IMR-90 (cell line): ENCODE results near the gene BGN. TPM values are rescaled to one million over a fixed set of nuclear protein-coding genes. Genes with fewer than 3 reads are reported as not detected.

ENCODE experiments used
- RCOR1 ChIP-seq: IDR thresholded peaks from 2 replicates; pipeline ENCODE4 v1.6.1; 2012; ENCODE audit warnings: mild to moderate bottlenecking, low read length, improper control_type of control experiment; ENCODE audit not compliant: insufficient replicate concordance
- RFX5 ChIP-seq: IDR thresholded peaks from 2 replicates; pipeline ENCODE4 v1.8.0; 2012; ENCODE audit warnings: low read depth, mild to moderate bottlenecking, low read length, moderate library complexity
- polyA plus RNA-seq, 3 experiments: library from polyadenylated mRNA; depleted of rRNA; stranded (reverse); fragments of >200 nt; gene quantifications; 2 replicates each; pipeline ENCODE4 v1.2.3, GENCODE V29; 2012; ENCODE audit warnings: low replicate concordance in 1 of 3
- total RNA-seq: library from RNA; depleted of rRNA; stranded (reverse); fragments of >200 nt; gene quantifications from 2 replicates; pipeline ENCODE4 v1.2.3, GENCODE V29; 2012
- TF ChIP-seq, protein P1 (sequence below): conservative IDR thresholded peaks from 2 replicates; pipeline ENCODE4 v1.5.1; 2012; ENCODE audit warnings: mild to moderate bottlenecking, low read depth, low read length, improper control_type of control experiment

BGN gene
- total and polyA plus RNA-seq, 2 of the 4 experiments (the other 2 are of a cell fraction): 11.3 to 298 TPM

GRCh38 chrX:153470411-153471363 lies 24.1 kb upstream of the BGN start, which contains the start of gene HAUS7 (continued):
- TF ChIP-seq, protein P1, sequence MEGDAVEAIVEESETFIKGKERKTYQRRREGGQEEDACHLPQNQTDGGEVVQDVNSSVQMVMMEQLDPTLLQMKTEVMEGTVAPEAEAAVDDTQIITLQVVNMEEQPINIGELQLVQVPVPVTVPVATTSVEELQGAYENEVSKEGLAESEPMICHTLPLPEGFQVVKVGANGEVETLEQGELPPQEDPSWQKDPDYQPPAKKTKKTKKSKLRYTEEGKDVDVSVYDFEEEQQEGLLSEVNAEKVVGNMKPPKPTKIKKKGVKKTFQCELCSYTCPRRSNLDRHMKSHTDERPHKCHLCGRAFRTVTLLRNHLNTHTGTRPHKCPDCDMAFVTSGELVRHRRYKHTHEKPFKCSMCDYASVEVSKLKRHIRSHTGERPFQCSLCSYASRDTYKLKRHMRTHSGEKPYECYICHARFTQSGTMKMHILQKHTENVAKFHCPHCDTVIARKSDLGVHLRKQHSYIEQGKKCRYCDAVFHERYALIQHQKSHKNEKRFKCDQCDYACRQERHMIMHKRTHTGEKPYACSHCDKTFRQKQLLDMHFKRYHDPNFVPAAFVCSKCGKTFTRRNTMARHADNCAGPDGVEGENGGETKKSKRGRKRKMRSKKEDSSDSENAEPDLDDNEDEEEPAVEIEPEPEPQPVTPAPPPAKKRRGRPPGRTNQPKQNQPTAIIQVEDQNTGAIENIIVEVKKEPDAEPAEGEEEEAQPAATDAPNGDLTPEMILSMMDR: peak; percentile 98
- no peak for TF ChIP-seq RCOR1
- no peak for TF ChIP-seq RFX5
